HG03064 (cell line): Measurements from ENCODE around the gene GPRIN2.

ENCODE experiments used
- ATAC-seq: cut with Tn5 transposase; IDR thresholded peaks from one replicate; pipeline ENCODE4 v1.9.1; 2021; ENCODE audit warnings: low read depth; ENCODE audit not compliant: unreplicated experiment

GPRIN2 gene

DNA sequence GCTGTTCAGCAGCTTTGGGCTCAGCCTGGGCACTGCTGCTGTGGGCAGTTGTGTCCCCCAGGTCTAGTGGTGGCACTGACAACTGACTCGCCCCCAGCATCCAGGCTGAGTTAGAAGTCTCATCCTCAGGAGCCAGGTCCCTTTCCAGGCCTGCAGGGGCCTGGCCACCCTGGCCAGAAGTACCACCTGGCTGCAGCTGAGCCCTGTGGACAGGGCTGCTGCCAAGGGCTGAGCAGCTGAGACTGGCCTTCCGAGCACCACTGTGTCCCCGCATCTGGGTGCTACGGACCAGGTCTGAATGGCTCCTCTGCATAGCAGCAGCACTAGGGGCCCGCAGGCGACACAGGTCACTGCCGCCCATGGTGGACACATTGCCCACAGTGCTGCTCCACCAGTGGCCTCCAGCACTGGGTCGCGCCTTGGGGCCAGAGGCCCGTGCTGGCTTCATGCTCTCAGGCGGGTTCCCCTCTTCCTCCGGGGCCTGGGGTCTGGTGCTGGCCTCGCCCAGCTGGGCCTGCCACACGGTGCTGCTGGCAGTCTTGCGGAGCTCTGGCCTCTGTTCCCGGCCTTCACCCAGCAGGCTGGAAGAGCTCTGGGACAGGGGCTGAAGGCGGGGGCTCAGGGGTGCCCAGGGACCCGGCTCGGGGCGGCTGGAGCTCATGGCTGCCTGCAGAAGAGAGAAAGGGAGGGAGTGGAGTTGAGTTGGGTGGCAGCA is 6.2 kb downstream of the GPRIN2 start:
- no peak for ATAC-seq

DNA sequence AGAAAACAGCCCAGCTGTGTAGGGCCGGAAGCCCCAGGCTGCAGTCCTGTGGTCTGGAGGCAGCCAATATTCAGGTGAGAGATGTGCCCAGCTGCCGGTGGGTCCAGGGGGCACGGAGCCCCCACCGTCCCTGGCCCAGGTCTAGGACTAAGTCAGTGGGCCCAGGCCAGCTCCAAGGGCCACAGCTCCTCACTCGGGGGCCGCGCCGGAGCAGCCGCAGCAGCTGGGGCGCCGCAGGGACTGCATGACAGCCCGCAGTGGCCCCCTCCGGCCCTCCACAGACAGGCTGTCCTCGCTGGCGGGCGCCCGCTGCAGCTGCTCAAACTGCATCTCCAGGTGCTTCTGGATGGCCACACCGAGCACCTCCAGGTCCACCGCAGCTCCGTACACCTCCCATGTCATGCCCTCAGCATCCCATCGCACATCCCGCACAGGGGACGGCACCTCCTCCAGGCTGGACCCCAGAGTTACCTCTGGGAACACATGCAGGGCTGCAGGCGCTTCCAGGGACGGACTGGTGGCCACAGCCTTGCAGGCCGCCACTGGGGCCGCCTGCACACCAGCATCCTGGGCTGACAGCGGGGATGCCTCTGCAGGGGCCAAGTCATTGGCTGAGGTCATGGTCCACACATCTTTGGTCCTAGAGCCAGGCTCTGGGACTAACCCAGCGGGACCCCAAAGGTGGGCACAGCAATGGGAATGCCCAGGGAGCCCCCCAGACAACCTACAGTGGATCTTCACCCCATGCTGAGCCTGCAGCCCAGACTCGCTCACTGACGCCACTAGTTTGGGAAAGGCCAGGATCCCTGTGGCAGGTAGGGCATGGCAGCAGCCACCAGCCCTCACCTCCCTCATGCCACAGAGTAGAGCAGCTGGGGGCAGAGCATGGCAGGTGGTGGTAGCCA is 7.0 kb downstream of the GPRIN2 start:
- no peak for ATAC-seq

DNA sequence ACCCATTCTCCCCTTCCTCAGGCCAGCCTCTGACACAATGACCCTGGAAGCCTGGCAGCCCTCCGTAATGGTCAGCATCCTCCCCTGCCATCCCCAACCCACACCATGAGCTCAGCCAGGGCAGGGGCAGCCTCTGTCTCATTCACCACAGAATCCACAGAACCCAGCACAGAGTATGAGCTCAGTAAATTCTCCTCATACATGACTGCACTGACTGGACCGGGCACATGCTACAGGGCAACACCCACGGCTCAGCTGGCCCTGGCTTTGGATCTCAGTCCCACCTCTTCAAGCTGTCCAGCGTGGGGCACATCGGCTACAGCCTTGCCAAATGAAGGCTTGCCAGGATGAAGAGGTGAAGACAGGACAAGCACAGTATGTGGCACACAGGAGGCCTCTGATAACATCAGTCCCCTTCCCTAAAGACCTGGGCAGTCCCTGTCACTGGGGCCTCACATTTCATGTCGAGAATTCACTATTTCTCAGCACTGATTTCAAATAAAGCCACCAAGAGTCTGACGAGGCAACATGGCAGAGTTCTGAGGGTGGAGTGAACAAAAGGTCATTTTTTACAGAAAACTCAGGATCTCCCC is 7.9 kb downstream of the GPRIN2 start:
- no peak for ATAC-seq

DNA sequence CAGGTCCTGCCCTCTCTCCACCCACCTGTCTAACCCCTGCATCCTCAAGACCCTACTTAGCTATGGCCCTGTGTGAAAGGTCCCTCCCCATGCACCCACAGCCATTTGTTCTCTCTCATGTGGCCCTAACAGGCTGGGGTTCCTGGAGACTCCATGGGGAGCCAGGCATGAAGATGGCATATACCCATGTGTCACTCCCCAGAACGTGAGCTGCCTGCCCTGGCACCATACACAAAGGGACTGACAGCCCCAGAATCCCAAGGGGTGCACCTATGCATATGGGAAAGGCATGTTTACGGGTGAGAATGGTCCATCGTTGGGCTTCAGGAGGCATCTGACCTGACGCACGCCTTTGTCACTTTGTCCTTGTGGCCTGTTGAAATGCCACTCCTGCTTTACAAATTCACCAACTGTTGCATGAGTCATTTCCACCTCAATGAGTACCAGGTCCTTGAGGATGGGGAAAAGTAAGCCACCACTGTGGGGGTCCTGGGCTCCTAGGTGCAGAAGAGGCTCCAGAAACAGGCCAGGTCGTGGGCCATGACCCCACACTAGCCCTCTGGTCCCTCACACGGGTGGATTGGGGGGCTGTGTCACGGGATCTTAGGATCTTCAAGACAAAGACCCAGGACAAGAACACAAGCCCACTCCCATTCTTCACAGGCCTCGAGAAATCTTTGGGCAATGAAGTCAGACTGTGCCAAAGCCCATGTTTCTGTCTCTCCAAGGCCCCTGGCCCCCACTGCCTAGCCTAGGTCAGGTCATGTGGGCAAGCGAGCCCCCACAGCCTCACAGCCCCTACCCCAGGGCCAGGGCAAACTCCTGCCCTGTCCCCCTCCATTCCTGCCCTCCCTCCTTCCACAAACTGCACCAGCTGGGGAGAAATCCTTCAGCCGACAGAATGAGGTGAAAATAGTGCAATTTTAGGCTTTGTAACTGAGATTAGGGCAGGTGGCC is 8.6 kb downstream of the GPRIN2 start:
- no peak for ATAC-seq

DNA sequence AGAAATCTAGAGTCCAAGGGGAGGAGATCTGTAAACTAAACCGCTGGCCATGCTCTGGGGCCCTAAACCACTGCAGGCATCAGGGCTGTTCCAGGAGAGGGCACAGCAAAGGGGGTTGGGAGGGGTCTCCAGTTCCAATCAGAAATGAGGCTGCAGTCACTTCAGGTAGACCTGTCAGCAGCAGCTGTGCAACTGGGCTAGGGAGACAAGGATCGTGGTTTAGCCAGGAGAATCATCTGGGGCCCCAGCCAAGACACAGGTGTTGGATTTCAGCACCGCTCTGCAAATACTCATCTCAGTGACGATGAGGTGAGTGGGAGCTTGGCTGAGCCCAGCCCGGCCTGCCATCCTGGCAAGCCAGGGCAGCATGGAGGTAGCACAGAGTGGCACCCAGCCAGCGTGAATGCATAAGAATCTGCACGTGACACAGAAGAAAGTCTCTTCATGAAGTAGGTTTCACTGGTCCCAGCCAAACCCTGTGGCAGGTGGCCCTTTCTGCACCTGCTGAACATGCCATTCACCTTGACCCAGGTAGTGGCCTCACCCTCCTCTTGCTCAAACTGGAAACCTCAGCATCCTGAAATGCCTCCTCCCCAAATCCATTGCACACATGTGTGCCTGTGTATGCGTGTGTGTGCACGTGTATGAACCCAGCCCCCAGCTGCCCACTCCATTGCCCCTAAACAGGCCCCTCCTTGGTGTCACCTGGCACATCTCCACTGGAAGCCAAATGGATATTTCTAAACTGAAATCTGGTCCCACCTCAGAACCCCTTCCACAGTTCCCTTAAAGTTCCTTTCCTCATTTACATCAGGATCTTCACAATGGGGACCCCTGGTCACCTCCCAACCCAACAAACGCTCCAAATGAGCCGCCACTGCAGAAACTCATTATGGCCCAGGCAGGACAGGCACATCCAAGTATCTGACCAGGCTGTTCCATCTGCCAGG is 9.6 kb downstream of the GPRIN2 start:
- ATAC-seq: no peak

DNA sequence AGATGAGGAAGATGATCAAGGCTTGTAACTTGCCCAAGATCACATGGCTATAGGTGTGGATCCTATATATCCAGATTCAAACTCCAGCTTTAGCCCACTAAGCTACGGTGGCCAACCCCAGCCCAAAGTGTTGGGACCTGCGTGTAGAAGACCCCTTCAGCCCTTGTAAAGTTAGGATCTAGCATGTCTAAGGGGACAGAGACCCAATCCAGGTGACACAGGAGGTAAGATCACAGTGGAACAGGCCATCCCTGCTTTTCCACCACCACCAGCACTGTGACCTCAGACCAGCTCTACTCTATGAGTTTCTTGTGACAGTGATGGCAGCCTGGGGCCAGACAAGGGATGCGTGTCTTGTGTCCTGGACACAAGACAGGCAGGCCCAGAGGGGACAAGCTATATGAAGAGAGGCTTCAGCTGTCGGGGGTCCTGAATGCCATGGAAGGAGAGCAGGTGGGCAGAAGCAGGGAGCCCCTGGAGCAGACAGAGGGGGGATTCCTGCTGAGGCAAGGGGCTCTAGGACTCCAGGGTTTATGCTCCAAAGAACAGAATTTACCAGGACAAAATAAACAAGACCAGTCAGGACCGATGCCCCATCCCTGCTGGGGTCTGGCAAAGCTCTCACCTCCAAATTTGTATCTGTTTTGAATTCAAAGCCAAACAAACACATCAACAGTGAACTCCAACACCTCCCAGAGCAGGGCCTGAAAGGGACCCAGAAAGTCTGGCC is 10.4 kb downstream of the GPRIN2 start:
- no peak for ATAC-seq

DNA sequence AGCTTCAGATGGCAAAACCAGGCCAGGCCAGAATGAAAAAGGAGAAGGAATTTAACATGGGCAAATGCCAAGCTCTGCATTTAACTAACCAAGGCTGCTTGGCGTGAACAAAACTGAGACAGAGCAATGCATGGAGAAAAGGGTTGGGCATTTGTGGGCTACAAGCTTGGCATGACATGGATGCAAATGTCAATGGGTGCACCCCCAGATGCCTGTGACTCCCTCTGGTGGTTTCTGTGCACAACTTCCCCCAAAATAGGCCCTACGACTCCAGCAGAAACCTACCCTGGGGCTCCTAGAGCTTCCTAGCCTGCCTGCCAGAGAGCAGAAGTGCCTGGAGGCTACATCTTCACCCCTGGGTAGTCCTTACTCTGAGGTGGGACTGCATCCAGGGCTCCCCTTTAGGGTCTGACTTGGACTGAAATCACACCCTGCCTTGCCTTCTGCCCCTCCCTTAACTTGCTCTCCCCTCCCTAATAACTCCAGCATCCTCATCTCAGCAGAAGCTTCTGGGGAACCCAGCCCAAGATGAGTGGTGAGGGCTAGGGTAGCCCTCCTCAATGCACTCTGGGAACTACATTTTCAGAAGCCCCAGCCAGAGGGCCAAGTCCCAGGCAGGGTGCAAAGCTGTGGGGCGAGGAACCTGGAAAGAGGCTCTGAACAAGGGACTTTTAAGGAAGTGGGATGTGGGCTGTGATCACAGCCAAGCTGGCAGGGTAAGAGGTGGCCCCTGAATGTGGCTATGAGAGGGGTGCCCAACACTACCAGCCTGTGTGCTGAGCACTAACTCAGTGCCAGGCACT is 11.3 kb downstream of the GPRIN2 start:
- ATAC-seq: no peak

DNA sequence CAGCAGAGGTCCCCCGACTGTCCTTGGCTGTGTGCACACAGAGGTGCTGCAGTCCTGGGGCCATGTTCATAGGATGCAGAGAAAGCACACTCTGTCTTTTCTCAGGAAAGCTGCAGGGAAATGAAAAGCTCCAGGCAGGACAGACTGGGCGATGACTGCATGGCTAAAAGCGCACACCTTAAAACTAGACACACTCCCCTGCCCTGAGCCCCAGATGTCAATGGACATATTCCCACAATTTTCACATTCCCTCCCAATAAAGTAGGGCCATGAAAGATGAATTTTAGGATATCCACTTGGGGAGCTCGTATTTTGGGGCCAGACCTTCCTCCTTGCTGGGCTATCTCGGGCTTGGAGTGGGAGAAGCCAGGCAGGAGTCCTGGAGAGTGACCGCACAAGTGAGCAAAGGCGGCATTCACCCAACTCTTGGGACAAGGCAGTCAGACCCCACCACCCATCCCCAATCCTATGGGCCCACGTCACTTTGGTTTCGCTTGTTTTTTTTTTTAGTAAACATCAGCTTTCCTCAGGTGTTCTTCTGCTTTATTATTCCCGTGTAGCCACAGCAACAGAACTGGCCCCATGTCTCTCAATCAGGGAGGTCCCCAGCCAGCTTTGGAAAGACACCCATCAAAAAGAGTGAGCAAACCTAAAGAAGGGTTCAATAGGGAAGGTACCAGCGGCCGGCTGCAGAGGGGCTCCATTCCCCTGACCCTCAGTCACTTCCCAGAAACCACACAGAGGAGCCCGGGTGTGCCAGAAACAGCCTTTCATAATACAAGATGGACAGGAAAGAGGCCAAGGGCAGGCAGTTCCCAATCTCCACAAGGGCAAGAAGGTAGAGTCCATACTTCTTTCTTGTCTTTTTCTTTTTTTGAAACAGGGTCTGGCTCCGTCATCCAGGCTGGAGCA is 12.7 kb downstream of the GPRIN2 start:
- ATAC-seq: no peak

DNA sequence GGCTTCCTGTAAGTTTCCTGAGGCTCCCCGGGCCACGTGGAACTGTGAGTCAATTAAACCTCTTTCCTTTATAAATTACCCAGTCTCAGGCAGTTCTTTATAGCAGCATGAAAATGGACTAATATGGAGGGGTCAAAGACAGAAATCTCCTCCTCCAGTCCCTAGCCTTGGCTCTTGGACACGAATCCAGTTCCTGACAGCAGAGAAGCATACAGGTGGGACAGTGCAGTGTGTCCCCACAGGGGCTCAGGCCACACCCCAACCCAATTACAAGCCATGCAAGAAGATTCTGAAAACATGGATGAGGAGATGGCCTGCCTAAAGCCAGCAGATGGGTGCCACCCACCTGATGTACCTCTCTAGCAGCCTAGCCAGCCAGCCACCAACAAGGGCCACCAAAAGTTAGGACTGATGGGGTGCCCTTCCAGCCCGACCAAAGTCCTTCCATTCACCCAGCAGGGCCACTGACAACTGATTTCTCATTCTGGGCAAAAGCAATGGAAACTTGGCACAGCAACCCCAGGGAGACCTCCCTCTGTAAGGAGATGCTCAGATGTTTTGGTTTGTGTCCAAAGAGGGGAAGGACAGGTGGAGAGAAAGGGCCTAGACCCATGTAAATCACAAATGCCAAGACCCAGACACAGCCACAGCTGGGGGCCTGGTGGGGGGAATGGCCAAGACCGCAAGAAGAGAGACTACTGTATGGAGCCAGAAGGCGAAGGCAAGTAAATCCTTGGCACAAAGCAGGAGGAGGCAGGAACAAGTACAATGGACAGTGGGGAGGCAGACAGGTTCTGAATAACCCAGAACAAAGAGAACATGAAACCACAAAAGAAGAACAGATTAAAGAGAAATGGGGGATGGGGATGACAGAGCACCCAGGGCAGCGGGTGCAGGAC is 13.6 kb downstream of the GPRIN2 start:
- no peak for ATAC-seq

DNA sequence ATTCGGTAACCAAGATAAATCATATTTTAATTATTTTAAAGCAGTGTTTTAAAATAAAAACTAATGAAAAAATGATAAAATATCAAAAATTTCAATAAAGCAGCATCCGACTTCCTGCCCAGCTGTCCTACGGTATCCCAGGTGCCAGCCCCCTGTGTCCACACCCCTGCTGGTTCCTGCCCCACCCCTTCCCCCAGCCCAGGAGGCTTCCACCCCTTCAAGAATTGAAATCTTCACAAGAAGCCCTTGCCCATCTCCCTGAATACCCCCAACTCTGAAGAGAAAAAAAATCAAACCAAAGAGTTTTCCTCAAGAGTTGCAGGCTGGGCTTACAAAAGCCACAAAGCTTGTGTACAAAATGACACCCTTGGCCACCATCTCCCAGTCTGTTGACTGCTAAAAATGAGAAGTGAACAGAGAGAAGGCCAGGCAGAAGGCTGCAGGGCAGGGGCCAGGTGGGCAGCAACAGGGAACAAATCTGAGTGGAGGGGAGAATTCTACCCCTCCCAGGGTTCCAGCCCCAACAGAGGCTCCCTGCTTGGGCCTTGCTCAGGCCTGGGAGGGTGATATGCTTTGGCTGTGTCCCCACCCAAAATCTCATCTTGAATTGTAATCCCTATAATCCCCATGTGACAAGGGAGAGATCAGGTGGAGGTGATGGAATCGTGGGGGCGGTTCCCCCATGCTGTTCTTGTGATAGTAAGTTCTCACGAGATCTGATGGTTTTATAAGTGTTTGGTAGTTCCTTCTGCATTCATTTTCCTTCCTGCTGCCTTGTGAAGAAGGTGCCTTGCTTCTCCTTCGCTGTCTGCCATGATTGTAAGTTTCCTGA is 14.5 kb downstream of the GPRIN2 start:
- ATAC-seq: no peak

DNA sequence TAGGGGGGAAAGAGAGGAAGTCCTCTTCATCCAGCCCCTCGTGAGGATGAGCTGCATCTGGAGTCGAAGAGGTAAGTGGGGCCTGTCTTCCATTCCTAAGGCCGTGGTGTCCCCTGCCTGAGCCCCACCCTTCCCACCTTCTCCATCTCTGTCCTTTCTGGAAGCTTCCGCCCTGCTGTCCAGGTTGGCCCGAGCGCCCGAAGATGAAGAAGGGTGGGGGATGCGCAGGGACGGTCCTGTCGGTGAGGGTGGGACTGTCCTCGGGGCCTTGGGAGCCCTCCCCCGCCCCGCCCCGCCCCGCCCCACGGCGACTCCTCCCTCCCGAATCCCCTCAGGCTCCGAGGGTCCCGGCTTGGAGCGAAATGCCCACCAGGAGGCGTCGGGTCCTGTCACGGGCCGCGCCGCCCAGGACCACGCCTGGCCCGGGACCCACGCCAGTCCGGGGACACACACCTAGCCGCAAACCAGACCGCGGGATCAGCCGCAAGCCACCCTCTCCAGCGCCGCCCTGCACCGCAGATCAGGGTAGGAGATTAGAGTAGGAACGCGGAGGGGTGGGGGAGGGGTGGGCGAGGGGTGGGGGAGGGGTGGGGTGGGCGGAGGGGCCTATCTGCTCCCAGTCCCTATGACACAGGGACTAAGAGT is 15.3 kb downstream of the GPRIN2 start:
- no peak for ATAC-seq

DNA sequence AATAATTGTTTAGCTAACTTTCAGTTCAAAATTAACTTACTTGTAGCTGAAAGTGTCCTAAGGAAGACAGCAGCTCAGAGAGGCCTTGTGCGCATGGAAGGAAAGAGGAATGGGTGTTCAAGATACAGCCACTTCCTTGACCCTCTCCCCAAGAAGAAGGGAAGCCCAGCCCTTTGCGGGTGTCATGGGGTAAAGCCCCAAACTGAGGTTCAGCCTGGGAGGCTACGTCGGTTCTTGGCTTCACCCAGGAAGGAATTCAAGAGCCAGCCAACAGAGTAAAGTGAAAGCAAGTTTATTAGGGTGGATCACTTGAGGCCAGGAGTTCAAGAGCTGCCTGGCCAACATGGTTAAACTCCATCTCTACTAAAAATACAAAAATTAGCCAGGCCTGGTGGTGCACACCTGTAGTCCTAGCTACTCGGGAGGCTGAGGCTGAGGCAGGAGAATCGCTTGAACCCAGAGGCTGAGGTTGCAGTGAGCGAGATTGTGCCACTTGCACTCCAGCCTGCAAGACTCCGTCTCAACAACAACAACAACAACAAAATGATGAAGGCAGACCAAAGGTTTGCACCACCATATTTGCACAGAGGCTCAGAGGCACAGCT is 15.9 kb downstream of the GPRIN2 start:
- no peak for ATAC-seq

DNA sequence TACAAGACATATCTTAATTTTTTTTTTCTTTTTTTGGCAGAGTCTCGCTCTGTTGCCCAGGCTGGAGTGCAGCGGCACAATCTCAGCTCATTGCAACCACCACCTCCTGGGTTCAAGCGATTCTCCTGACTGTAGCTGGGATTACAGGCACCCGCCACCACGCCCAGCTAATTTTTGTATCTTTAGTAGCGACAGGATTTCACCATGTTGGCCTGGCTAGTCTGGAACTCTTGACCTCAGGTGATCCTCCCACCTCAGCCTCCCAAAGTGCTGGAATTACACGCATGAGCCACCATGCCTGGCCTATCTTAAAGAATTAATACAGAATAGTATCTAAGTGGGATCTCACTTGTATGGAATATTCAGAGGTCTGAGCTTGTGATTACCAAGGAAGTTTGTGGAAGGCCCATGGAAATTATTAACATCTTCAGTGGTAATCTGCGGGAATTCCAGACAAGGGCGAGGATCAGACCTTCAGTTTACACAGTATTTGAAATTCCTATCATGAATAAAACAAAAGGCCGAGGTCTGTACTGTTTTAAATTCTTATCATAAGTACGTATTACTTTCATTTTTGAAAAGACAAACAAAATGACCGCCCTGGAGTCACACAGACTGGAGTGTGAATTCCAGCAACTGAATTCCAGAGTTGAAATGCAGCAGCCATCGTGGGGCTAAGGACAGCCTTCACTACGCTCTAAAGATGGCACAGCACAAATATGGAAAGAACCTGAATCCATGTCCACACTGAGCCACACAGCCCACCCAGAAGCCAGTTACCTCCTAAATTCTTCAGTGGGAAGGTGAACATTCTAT is 16.7 kb downstream of the GPRIN2 start:
- no peak for ATAC-seq
